ENCODE data around the gene APAF1.

GRCh38 chr12:98770230-98770629 lies 125.1 kb downstream of the APAF1 start:
- TF ChIP-seq CTCF (conservative IDR thresholded peaks at IDR 0.05) (no peak), EZH2 (IDR thresholded peaks at IDR 0.05; ENCODE audit: low read depth) (no peak)
